Measurements from ENCODE around the gene RTCA. TPM values are rescaled to one million over a fixed set of nuclear protein-coding genes. Genes with fewer than 3 reads are reported as not detected.
"Not testable (repeated sequence)": the region's sequence is repeated elsewhere in the genome, so short reads cannot be mapped to it uniquely, and the experiment has no call there.

RTCA gene
- total RNA-seq, 1 donor from 2014 or later = 64.0 TPM

DNA sequence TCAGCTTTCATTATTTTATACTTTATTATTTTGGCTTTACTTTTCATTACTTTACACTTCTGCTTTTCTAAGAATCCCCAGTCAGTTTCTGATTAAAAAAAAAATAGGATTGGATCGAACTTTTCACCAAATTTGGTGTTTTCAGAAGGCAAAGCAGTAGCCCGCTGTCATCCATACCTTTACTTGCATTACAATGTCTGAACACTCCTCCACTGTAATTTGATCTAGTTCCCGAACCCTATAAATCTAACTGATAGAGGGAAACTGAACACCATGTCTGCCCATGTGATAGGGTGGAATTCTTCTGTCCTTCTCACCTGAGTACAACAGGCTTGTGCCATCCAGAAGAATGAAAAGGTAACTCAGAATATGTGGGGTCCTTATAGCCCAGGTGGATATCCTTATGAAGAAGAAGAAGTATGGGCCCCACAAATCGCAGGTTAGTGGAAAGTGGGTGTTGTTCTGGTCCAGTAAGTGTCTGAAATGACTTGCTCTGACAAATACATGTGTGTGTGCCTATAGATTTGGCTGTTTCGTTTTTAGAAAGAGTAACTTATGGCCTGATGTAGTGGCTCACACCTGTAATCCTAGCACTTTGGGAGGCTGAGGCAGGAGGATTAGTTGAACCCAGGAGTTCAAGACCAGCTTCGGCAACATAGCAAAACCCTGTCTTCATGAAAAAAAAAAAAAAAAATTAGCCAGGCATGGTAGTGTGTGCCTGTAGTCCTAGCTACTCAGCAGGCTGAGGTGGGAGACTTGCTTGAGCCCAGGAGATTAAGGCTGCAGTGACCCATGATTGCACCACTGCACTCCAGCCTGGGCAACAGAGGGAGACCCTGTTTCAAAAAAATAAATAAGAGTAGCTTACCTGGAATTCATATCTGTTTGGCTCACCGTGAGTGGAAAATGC, 59.7 kb downstream of the RTCA start:
- Histone ChIP-seq H3K27me3 (ENCODE audit: control insufficient read depth, insufficient read depth, low read length) (no peaks in the 10 kb centered on the region), H3K4me3 (ENCODE audit: low read depth, low read length) (no peak overlapping the region), H3K36me3 (ENCODE audit: control insufficient read depth, insufficient read depth, low read length) (no peaks in the 10 kb centered on the region)
- TF ChIP-seq, protein P1, sequence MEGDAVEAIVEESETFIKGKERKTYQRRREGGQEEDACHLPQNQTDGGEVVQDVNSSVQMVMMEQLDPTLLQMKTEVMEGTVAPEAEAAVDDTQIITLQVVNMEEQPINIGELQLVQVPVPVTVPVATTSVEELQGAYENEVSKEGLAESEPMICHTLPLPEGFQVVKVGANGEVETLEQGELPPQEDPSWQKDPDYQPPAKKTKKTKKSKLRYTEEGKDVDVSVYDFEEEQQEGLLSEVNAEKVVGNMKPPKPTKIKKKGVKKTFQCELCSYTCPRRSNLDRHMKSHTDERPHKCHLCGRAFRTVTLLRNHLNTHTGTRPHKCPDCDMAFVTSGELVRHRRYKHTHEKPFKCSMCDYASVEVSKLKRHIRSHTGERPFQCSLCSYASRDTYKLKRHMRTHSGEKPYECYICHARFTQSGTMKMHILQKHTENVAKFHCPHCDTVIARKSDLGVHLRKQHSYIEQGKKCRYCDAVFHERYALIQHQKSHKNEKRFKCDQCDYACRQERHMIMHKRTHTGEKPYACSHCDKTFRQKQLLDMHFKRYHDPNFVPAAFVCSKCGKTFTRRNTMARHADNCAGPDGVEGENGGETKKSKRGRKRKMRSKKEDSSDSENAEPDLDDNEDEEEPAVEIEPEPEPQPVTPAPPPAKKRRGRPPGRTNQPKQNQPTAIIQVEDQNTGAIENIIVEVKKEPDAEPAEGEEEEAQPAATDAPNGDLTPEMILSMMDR (IDR thresholded peaks at IDR 0.05; ENCODE audit: insufficient read depth, low read length, severe bottlenecking) = no peak
- no peak for DNase-seq (ENCODE audit: low read depth)
- FAIRE-seq = no peak

DNA sequence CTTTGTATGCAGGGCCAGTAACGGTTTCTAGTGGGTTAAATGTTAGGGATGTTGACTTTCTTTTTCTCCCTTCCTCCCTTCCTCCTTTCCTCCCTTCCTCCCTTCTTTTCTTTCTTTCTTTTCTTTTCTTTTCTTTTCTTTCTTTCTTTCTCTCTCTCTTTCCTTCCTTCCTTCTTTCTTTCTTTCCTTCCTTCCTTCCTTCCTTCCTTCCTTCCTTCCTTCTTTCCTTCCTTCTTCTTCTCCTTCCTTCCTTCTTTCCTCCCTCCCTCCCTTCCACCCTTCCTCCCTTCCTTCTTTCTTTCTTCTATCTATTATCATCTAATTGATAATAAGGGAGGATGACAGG, 60.3 kb downstream of the RTCA start:
- not testable (repeated sequence) for H3K4me3 ChIP-seq (ENCODE audit: low read depth, low read length); DNase-seq (ENCODE audit: low read depth); FAIRE-seq; H3K36me3 ChIP-seq (ENCODE audit: control insufficient read depth, insufficient read depth, low read length); H3K27me3 ChIP-seq (ENCODE audit: control insufficient read depth, insufficient read depth, low read length)

DNA sequence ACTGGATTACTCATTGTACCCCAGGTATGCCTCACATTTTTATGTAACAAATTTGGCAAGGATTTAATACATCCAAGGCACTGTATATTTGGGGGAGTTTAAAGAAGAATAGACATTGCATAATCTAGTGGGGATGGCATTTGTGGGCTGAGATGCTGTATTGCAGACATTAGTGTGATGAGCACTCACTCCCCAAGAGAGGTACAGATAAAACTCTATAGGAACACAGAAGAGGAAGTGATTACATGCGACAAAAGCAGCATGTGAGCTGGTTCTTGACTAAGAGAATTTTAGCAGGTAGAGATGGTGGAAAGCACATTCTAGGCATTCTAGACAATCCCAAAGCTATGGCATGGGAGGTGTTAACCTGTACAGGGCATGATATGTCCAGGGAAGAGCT, 62.1 kb downstream of the RTCA start:
- no peaks in the 10 kb centered on the region for H3K27me3 ChIP-seq (ENCODE audit: control insufficient read depth, insufficient read depth, low read length)
- TF ChIP-seq, protein P1 (IDR thresholded peaks at IDR 0.05; ENCODE audit: insufficient read depth, low read length, severe bottlenecking) = no peak
- H3K36me3 ChIP-seq (ENCODE audit: control insufficient read depth, insufficient read depth, low read length) = no peaks in the 10 kb centered on the region
- no peak for FAIRE-seq
- DNase-seq (ENCODE audit: low read depth) = no peak
- no peak overlapping the region for H3K4me3 ChIP-seq (ENCODE audit: low read depth, low read length)

DNA sequence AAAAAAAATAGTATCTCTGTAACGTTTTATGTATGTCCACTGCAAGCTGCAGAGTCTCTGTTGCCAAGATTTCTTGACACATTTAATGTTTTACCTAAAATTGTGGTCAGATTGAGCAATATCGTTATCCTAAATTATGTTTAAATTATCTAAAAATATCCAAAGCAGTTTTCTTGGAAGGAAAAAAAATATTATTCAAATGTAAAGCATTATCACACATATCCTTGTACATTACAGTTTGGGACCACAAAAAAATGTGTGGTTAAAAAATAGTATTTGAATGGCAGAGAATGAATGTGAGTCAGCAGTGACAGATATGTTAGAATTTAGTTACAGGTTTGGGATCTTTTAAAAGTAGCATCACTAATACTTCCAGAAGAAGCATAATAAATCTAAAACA, 65.1 kb downstream of the RTCA start:
- DNase-seq (ENCODE audit: low read depth); FAIRE-seq; H3K27me3 ChIP-seq (ENCODE audit: control insufficient read depth, insufficient read depth, low read length); H3K36me3 ChIP-seq (ENCODE audit: control insufficient read depth, insufficient read depth, low read length); H3K4me3 ChIP-seq (ENCODE audit: low read depth, low read length): not testable (repeated sequence)

DNA sequence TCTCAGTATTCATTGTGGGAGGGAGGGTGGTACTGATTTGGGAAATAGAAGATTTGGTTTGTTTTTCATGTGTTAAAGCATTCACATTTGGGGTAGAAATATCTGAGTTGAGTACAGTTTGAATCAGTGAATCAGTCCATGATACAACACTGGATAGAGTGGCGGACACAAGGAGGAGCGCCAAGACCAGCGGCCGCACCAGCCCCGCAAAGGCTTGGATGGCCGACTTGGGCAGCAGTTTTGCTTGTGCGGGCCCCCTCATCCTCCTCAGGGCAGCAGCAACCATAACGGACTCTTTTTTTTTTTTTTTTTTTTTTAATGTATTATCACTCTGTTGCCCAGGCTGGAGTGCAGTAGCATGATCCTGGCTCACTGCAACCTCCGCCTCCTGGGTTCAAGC, 66.3 kb downstream of the RTCA start:
- FAIRE-seq (no peak), DNase-seq (ENCODE audit: low read depth) (no peak)
- Histone ChIP-seq H3K4me3 (ENCODE audit: low read depth, low read length) (no peak overlapping the region), H3K36me3 (ENCODE audit: control insufficient read depth, insufficient read depth, low read length) (no peaks in the 10 kb centered on the region), H3K27me3 (ENCODE audit: control insufficient read depth, insufficient read depth, low read length) (no peaks in the 10 kb centered on the region)
- TF ChIP-seq, protein P1 (IDR thresholded peaks at IDR 0.05; ENCODE audit: insufficient read depth, low read length, severe bottlenecking) = no peak

DNA sequence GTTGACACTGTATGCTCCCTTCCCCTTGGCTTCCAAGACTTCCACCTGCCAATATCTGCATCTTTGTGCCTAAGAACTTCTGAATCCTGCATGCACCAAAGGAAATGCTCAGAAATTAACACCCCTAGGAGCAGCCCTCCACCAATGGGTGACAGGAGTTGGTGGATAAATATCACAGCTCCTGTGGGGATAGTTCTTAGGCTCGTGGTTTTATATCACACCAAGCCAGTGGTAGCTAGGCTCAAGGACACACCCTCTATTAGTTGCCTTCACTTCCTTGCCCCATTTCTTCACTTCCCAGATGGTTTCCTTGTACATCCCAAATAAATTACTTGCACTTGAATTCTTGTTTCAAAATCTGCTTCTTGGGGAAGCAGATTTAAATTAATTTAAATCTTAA, 69.4 kb downstream of the RTCA start:
- TF ChIP-seq, protein P1 (IDR thresholded peaks at IDR 0.05; ENCODE audit: insufficient read depth, low read length, severe bottlenecking) = no peak
- DNase-seq (ENCODE audit: low read depth) = no peak

DNA sequence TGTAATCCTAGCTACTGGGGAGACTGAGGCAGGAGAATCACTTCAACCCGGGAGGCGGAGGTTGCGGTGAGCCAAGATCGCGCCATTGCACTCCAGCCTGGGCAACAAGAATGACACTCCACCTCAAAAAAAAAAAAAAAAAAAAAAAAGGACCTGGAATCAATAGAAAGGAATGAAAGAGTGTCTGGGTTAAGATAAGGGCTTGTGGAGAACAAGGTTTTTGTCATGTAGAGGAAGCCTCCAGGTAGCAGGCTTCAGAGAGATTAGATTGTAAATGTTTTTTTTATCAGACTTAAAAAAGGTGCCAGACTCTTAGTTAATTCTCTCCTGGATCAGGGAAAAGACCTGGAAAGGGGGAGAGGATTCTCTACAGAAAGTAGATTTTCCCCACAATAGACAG, 71.9 kb downstream of the RTCA start:
- DNase-seq (ENCODE audit: low read depth); H3K36me3 ChIP-seq (ENCODE audit: control insufficient read depth, insufficient read depth, low read length); H3K27me3 ChIP-seq (ENCODE audit: control insufficient read depth, insufficient read depth, low read length); FAIRE-seq; H3K4me3 ChIP-seq (ENCODE audit: low read depth, low read length): not testable (repeated sequence)

More for the DNA sequence above, 69.4 kb downstream of the RTCA start:
- FAIRE-seq = no peak
- Histone ChIP-seq H3K36me3 (ENCODE audit: control insufficient read depth, insufficient read depth, low read length) (no peaks in the 10 kb centered on the region), H3K27me3 (ENCODE audit: control insufficient read depth, insufficient read depth, low read length) (no peaks in the 10 kb centered on the region), H3K4me3 (ENCODE audit: low read depth, low read length) (no peak overlapping the region)

DNA sequence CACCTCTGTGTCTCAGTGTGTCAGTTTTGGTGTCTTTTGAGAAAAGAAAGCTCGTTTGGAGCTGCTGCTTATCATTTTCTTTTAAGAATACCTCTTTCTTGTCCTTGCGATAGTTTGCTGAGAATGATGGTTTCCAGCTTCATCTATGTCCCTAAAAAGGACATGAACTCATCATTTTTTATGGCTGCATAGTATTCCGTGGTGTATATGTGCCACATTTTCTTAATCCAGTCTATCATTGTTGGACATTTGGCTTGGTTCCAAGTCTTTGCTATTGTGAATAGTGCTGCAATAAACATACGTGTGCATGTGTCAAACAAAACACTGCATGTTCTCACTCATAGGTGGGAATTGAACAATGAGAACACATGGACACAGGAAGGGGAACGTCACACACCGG, 73.7 kb downstream of the RTCA start:
- not testable (repeated sequence) for H3K36me3 ChIP-seq (ENCODE audit: control insufficient read depth, insufficient read depth, low read length); FAIRE-seq; DNase-seq (ENCODE audit: low read depth); H3K27me3 ChIP-seq (ENCODE audit: control insufficient read depth, insufficient read depth, low read length); H3K4me3 ChIP-seq (ENCODE audit: low read depth, low read length)

Measured in bronchial epithelial cell (primary cell).